Fibroblast of lung (primary cell): ENCODE measurements around the gene GNG7. TPM values are rescaled to one million over a fixed set of nuclear protein-coding genes. Genes with fewer than 3 reads are reported as not detected.
"Not testable (repeated sequence)": the region's sequence is repeated elsewhere in the genome, so short reads cannot be mapped to it uniquely, and the experiment has no call there.

Experiments used
- DNase-seq, 2 donors: peaks; one replicate each; pipeline versions ENCODE4 v3.0.0 to v3.0.0-alpha.2; 2010; ENCODE audit warnings: low read depth in 2 of 2
- H2AFZ ChIP-seq: 2 replicates; pipeline ENCODE4 v1.5.1; 2012; ENCODE audit warnings: low read length, control low read depth, inconsistent platforms
- H3K27ac ChIP-seq: 2 replicates; pipeline ENCODE4 v1.5.1; 2011; ENCODE audit warnings: low read length, control low read depth; ENCODE audit not compliant: insufficient read depth
- H3K27me3 ChIP-seq: 2 replicates; pipeline ENCODE4 v1.5.1; 2011; ENCODE audit warnings: mild to moderate bottlenecking, low read length; ENCODE audit not compliant: control insufficient read depth, insufficient read depth
- H3K36me3 ChIP-seq: 2 replicates; pipeline ENCODE4 v1.5.1; 2011; ENCODE audit warnings: low read length; ENCODE audit not compliant: control insufficient read depth, insufficient read depth
- H3K4me1 ChIP-seq: 2 replicates; pipeline ENCODE4 v1.5.1; 2011; ENCODE audit warnings: low read length; ENCODE audit not compliant: control insufficient read depth, insufficient read depth; ENCODE audit errors: extremely low read depth
- H3K4me2 ChIP-seq: 2 replicates; pipeline ENCODE4 v1.5.1; 2011; ENCODE audit warnings: low read length, control low read depth; ENCODE audit not compliant: insufficient read depth; ENCODE audit errors: extremely low read depth
- H3K4me3 ChIP-seq, 4 experiments: fragments of 200-600 bp in 1 of 4; sonication (generic) in 1 of 4; replicated peaks in 1 of 4; 2 replicates each; pipeline ENCODE4 v1.5.1; 2011 to 2016; ENCODE audit warnings: low read length in 4 of 4, low read depth in 3 of 4, mild to moderate bottlenecking in 3 of 4, control low read depth in 2 of 4, inconsistent platforms in 1 of 4, mixed read lengths in 1 of 4; ENCODE audit not compliant: insufficient read depth in 1 of 4; ENCODE audit errors: control extremely low read depth in 1 of 4
- H3K79me2 ChIP-seq: 2 replicates; pipeline ENCODE4 v1.5.1; 2012; ENCODE audit warnings: mild to moderate bottlenecking, low read length, inconsistent platforms; ENCODE audit not compliant: control insufficient read depth, insufficient read depth
- H3K9ac ChIP-seq: 2 replicates; pipeline ENCODE4 v1.5.1; 2011; ENCODE audit warnings: mild to moderate bottlenecking, low read length, control low read depth; ENCODE audit not compliant: insufficient read depth
- H3K9me3 ChIP-seq: 2 replicates; pipeline ENCODE4 v1.5.1; 2012; ENCODE audit warnings: low read depth, low read length; ENCODE audit not compliant: control insufficient read depth, insufficient read depth
- H4K20me1 ChIP-seq: 2 replicates; pipeline ENCODE4 v1.5.1; 2011; ENCODE audit warnings: low read length; ENCODE audit not compliant: control insufficient read depth, insufficient read depth; ENCODE audit errors: extremely low read depth
- EZH2 ChIP-seq: IDR thresholded peaks from 2 replicates; pipeline ENCODE4 v1.5.1; 2012; ENCODE audit warnings: low read length, control low read depth, mild to moderate bottlenecking; ENCODE audit errors: missing control alignments
- polyA plus RNA-seq, 2 donors: library from polyadenylated mRNA; depleted of rRNA in 1 of 2; stranded (reverse) in 1 of 2; unstranded in 1 of 2; fragments of >200 nt; gene quantifications; 2 replicates each; pipeline ENCODE4 v1.2.1, GENCODE V29; 2011 to 2012; ENCODE audit warnings: missing spikeins in 1 of 2
- total RNA-seq: library from RNA; depleted of rRNA; stranded (reverse); fragments of >200 nt; gene quantifications from 2 replicates; pipeline ENCODE4 v1.2.1, GENCODE V29; 2014
- TF ChIP-seq, protein P1 (sequence below), 2 donors: IDR thresholded peaks in 1 of 2; conservative IDR thresholded peaks in 1 of 2; 1 replicate in 1 of 2; 2 replicates in 1 of 2; pipeline ENCODE4 v1.5.1; 2011 to 2012; ENCODE audit warnings: low read length in 2 of 2, control low read depth in 1 of 2, inconsistent platforms in 1 of 2, low read depth in 1 of 2, mild to moderate bottlenecking in 1 of 2

The GNG7 gene
- total and polyA plus RNA-seq, 2 donors (not counting 1 experiment from before 2014, with no cell fraction given): 0.27 to 0.83 TPM

- Histone ChIP-seq H3K27ac (no peak overlapping the region), H4K20me1 (no peaks in the 10 kb centered on the region), H3K36me3 (no peaks in the 10 kb centered on the region), H3K9me3 (no peaks in the 10 kb centered on the region), H3K4me1 (no peaks in the 10 kb centered on the region), H3K27me3 (no peaks in the 10 kb centered on the region), H3K9ac (no peak overlapping the region), H2AFZ (no peak overlapping the region), H3K79me2 (no peaks in the 10 kb centered on the region), H3K4me3 (no peak overlapping the region), H3K4me2 (no peak overlapping the region)
- DNase-seq: no peak
- TF ChIP-seq, protein P1, sequence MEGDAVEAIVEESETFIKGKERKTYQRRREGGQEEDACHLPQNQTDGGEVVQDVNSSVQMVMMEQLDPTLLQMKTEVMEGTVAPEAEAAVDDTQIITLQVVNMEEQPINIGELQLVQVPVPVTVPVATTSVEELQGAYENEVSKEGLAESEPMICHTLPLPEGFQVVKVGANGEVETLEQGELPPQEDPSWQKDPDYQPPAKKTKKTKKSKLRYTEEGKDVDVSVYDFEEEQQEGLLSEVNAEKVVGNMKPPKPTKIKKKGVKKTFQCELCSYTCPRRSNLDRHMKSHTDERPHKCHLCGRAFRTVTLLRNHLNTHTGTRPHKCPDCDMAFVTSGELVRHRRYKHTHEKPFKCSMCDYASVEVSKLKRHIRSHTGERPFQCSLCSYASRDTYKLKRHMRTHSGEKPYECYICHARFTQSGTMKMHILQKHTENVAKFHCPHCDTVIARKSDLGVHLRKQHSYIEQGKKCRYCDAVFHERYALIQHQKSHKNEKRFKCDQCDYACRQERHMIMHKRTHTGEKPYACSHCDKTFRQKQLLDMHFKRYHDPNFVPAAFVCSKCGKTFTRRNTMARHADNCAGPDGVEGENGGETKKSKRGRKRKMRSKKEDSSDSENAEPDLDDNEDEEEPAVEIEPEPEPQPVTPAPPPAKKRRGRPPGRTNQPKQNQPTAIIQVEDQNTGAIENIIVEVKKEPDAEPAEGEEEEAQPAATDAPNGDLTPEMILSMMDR (conservative IDR thresholded peaks at IDR 0.05 in 1 of 2, IDR thresholded peaks at IDR 0.05 in 1 of 2; ENCODE audit: low read depth in 1 of 2, low read length in 2 of 2): no peak
- no peak for TF ChIP-seq EZH2
Measured at GRCh38 chr19:2714531-2715269, 12.2 kb upstream of the GNG7 start.

GRCh38 chr19:2714102-2714501, 11.6 kb upstream of the GNG7 start:
- H3K4me1 ChIP-seq, H3K9ac ChIP-seq: not testable (repeated sequence)

DNA sequence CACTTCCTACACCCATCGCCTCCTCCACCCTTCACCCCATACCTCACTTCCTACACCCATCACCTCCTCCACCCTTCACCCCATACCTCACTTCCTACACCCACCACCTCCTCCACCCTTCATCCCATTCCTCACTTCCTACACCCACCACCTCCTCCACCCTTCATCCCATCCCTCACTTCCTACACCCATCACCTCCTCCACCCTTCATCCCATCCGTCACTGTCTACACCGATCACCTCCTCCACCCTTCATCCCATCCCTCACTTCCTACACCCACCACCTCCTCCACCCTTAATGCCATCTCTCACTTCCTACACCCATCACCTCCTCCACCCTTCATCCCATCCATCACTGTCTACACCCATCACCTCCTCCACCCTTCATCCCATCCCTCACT, 10.7 kb upstream of the GNG7 start:
- H3K9ac ChIP-seq, H3K4me1 ChIP-seq, H4K20me1 ChIP-seq, H3K9me3 ChIP-seq, H3K4me2 ChIP-seq, H2AFZ ChIP-seq, H3K27ac ChIP-seq, H3K27me3 ChIP-seq, H3K36me3 ChIP-seq, H3K79me2 ChIP-seq, DNase-seq, H3K4me3 ChIP-seq: not testable (repeated sequence)

More at GRCh38 chr19:2714102-2714501, 11.6 kb upstream of the GNG7 start:
- H3K27me3 ChIP-seq, H3K79me2 ChIP-seq, H3K4me2 ChIP-seq, DNase-seq, H3K36me3 ChIP-seq, H2AFZ ChIP-seq, H4K20me1 ChIP-seq, H3K4me3 ChIP-seq, H3K27ac ChIP-seq, H3K9me3 ChIP-seq: not testable (repeated sequence)

- Histone ChIP-seq H3K9ac (no peak overlapping the region), H3K4me3 (no peak overlapping the region), H3K36me3 (no peaks in the 10 kb centered on the region), H3K27me3 (no peaks in the 10 kb centered on the region), H3K79me2 (no peaks in the 10 kb centered on the region), H2AFZ (no peak overlapping the region), H3K4me2 (no peak overlapping the region), H3K9me3 (no peaks in the 10 kb centered on the region), H3K4me1 (no peaks in the 10 kb centered on the region), H3K27ac (no peak overlapping the region), H4K20me1 (no peaks in the 10 kb centered on the region)
- DNase-seq: no peak
- TF ChIP-seq EZH2: no peak
- TF ChIP-seq, protein P1 (conservative IDR thresholded peaks at IDR 0.05 in 1 of 2, IDR thresholded peaks at IDR 0.05 in 1 of 2; ENCODE audit: low read depth in 1 of 2, low read length in 2 of 2): no peak
Measured at GRCh38 chr19:2711875-2712205, 9.3 kb upstream of the GNG7 start.
